ENCODE data around the gene OBP2B.

DNA sequence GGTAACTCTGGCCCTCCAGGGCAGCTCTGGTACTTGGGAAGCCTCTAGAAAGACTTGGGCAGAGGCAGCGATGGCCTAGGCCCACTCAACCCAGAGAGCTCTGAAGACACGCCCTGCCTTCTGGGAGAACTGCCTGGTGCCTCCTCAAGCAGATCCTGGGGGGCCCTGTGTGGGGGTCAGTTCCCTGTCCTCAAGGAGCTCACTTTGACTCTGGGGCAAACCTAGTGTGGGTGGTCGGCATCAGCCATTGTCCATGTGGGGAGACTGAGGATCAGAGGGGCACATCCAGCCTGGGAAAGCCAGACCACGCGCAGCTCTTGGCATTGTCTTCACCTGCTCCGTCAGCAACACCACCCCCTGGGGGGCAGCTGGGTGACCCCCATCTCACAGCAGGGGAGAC lies 37.9 kb upstream of the OBP2B start:
- TF ChIP-seq, protein P1, sequence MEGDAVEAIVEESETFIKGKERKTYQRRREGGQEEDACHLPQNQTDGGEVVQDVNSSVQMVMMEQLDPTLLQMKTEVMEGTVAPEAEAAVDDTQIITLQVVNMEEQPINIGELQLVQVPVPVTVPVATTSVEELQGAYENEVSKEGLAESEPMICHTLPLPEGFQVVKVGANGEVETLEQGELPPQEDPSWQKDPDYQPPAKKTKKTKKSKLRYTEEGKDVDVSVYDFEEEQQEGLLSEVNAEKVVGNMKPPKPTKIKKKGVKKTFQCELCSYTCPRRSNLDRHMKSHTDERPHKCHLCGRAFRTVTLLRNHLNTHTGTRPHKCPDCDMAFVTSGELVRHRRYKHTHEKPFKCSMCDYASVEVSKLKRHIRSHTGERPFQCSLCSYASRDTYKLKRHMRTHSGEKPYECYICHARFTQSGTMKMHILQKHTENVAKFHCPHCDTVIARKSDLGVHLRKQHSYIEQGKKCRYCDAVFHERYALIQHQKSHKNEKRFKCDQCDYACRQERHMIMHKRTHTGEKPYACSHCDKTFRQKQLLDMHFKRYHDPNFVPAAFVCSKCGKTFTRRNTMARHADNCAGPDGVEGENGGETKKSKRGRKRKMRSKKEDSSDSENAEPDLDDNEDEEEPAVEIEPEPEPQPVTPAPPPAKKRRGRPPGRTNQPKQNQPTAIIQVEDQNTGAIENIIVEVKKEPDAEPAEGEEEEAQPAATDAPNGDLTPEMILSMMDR (conservative IDR thresholded peaks at IDR 0.05; ENCODE audit: low read depth in 2 of 2): no peak
- no peak for TF ChIP-seq POLR2AphosphoS5 (IDR thresholded peaks at IDR 0.05; ENCODE audit: low read depth)

Measured in GM23338 (cell line).